Stomach (tissue), 4 donors: Measurements from ENCODE around the gene MRPL2.

ENCODE experiments used
- CTCF ChIP-seq, 7 experiments: fragments of 450-650 bp in 4 of 7; fragments of 200-600 bp in 3 of 7; sonication (generic) in 3 of 7; IDR thresholded peaks; one replicate each; pipeline ENCODE4 v1.5.1; 2016 to 2019; ENCODE audit warnings: antibody characterized with exemption in 7 of 7, control low read depth in 2 of 7, mild to moderate bottlenecking in 1 of 7
- EP300 ChIP-seq: sonication (generic); formaldehyde crosslinking; IDR thresholded peaks from one replicate; pipeline ENCODE4 v1.6.1; 2017; ENCODE audit warnings: antibody characterized with exemption
- POLR2AphosphoS5 ChIP-seq, 3 donors: sonication (generic); formaldehyde crosslinking; IDR thresholded peaks; one replicate each; pipeline ENCODE4 v1.6.1; 2016; ENCODE audit warnings: antibody characterized with exemption in 3 of 3

- no peak for TF ChIP-seq CTCF (IDR thresholded peaks at IDR 0.05)
- no peak for TF ChIP-seq POLR2AphosphoS5 (IDR thresholded peaks at IDR 0.05)
- no peak for TF ChIP-seq EP300
Measured at GRCh38 chr6:43014434-43014909, 44.8 kb downstream of the MRPL2 start.
